Upper lobe of right lung (tissue), 1 donor: ENCODE data around the gene MAP3K15. TPM values are rescaled to one million over a fixed set of nuclear protein-coding genes. Genes with fewer than 3 reads are reported as not detected.

ENCODE experiments used
- ATAC-seq: fragments of 200-7000 bp; cut with Tn5 transposase; one replicate; pipeline ENCODE4 v1.9.1; 2020; ENCODE audit warnings: mild to moderate bottlenecking, moderate library complexity
- DNase-seq: peaks from one replicate; pipeline ENCODE4 v3.0.0-alpha.2; 2020
- H3K27ac ChIP-seq: fragments of 200-600 bp; one replicate; pipeline ENCODE4 v1.8.0; 2022
- H3K27me3 ChIP-seq: fragments of 200-600 bp; one replicate; pipeline ENCODE4 v1.8.0; 2022; ENCODE audit warnings: mild to moderate bottlenecking
- H3K36me3 ChIP-seq: fragments of 200-600 bp; one replicate; pipeline ENCODE4 v1.8.0; 2022
- H3K4me1 ChIP-seq: fragments of 200-600 bp; one replicate; pipeline ENCODE4 v1.8.0; 2022
- H3K4me3 ChIP-seq: fragments of 200-600 bp; one replicate; pipeline ENCODE4 v1.8.0; 2022; ENCODE audit warnings: mild to moderate bottlenecking
- H3K9me3 ChIP-seq: fragments of 200-600 bp; one replicate; pipeline ENCODE4 v1.8.0; 2022
- intact Hi-C: fragments of 100-400 bp; cut with DNase I; formaldehyde crosslinking; loops from one replicate; pipeline ENCODE4 v1.11.0; 2022
- total RNA-seq: library from RNA; stranded (reverse); fragmentation: NEBNext Ultra II Directional; extraction: Animal tissue kit (Norgen Biotek cat#: 25700); gene quantifications from one replicate; pipeline ENCODE4 v1.2.1, GENCODE V29; 2021
- TF ChIP-seq, protein P1 (sequence below): fragments of 200-600 bp; IDR thresholded peaks from one replicate; pipeline ENCODE4 v1.8.0; 2022; ENCODE audit warnings: antibody characterized with exemption
- donor health status: DM: no; HTN: yes; CAD: no; lungs with severe emphysema.

The MAP3K15 gene
- total RNA-seq, 1 donor from 2014 or later, result 2.1 TPM

DNA sequence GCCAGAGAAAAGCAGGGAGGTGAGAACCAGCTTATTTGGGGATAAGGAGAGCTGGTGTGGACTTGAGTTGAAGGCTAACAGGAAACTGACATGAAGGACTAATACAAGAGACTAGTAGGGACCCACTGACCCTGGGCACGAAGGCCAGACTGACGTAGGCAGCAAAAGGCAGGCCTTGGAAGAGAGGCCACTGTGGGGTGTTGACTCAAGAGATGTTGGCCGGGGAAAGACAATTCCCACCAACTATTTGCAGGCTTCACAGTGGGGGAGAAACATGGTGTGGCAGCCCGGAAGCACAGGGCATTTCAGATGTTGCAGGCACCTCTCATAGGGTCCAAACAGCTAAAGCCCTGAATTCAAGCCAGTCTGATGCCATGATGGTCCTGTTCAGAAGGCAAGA lies 24.4 kb upstream of the MAP3K15 start:
- no peaks in the 10 kb centered on the region for H3K4me1 ChIP-seq
- H3K9me3 ChIP-seq, result no peaks in the 10 kb centered on the region
- H3K27ac ChIP-seq, result no peak overlapping the region
- no peak overlapping the region for H3K4me3 ChIP-seq
- TF ChIP-seq, protein P1, sequence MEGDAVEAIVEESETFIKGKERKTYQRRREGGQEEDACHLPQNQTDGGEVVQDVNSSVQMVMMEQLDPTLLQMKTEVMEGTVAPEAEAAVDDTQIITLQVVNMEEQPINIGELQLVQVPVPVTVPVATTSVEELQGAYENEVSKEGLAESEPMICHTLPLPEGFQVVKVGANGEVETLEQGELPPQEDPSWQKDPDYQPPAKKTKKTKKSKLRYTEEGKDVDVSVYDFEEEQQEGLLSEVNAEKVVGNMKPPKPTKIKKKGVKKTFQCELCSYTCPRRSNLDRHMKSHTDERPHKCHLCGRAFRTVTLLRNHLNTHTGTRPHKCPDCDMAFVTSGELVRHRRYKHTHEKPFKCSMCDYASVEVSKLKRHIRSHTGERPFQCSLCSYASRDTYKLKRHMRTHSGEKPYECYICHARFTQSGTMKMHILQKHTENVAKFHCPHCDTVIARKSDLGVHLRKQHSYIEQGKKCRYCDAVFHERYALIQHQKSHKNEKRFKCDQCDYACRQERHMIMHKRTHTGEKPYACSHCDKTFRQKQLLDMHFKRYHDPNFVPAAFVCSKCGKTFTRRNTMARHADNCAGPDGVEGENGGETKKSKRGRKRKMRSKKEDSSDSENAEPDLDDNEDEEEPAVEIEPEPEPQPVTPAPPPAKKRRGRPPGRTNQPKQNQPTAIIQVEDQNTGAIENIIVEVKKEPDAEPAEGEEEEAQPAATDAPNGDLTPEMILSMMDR, result no peak
- H3K36me3 ChIP-seq, result peaks cover 4% of the 10 kb centered on the region
- no peak for DNase-seq
- no peak for ATAC-seq
- intact Hi-C loops, result loop anchor here (10.0 kb wide), 1 partner anchor 355 kb away; no protein-coding TSS in a partner anchor
- H3K27me3 ChIP-seq, result no peaks in the 10 kb centered on the region

DNA sequence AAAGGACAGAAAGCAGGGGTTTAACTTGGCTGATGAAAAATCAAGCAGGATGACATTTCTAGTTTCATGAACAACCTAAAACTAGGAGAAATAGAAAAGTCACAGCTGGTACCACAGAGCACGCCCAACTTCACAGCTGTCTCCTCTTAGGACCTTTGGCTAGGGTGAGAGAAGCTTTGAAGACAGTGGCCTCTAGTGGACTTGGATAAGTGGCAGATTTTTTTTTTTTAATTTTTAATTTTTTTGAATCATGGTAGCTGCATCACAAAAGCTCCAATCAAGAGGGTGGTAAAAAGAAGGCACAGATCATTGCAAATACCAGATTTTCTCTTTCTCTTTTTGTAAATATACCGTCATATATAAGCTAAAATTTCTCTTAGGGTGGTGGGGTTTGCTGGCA lies 20.2 kb upstream of the MAP3K15 start:
- no peak for DNase-seq
- H3K9me3 ChIP-seq, result no peaks in the 10 kb centered on the region
- H3K27ac ChIP-seq, result no peak overlapping the region
- H3K36me3 ChIP-seq, result no peaks in the 10 kb centered on the region
- intact Hi-C loops, result no loop called here
- ATAC-seq, result peak; percentile 30
- TF ChIP-seq, protein P1, result peak; percentile 26
- H3K4me3 ChIP-seq, result no peak overlapping the region
- H3K27me3 ChIP-seq, result no peaks in the 10 kb centered on the region
- H3K4me1 ChIP-seq, result no peaks in the 10 kb centered on the region

DNA sequence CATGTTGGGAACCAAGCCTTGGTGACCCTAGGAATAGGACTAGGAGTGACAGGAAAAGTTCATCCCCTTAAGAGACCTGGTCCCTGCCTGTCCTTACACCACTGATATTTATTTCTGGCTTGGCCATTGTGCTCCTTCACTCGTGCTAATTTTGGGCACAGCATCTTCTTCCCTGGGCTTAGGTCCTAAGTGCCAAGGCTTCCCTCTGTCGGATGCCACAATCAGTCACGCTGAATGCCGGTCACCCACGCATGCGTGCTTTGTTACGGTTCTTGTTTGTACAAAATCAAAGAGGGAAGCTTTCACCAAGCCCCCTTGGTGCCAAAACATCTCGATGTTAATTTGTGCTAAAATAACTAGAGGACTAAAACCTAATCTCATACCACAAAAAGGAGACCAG lies 17.4 kb upstream of the MAP3K15 start:
- no peak overlapping the region for H3K27ac ChIP-seq
- DNase-seq, result no peak
- no peak for ATAC-seq
- H3K27me3 ChIP-seq, result no peaks in the 10 kb centered on the region
- H3K9me3 ChIP-seq, result no peaks in the 10 kb centered on the region
- TF ChIP-seq, protein P1, result no peak
- no peaks in the 10 kb centered on the region for H3K4me1 ChIP-seq
- intact Hi-C loops, result no loop called here
- H3K4me3 ChIP-seq, result no peak overlapping the region
- no peaks in the 10 kb centered on the region for H3K36me3 ChIP-seq

DNA sequence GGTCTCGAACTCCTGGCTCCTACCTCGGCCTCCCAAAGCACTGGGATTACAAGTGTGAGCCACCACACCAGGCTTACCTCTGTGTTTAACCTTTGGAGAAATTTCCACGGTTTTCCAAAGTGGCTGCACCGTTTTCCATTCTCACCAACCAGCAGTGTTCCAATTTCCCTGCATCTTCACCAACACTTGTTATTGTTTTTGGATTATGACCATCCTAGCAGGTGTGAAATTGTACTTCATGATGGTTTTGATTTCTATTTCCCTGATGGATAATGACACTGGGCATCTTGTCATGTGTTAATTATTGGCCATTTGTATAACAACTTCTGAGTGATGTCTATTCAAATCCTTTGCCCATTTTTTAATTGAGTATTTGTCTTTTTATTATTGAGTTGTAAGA lies 2.7 kb upstream of the MAP3K15 start:
- Histone ChIP-seq H3K27me3 (no peaks in the 10 kb centered on the region), H3K36me3 (no peaks in the 10 kb centered on the region), H3K4me3 (no peak overlapping the region), H3K27ac (no peak overlapping the region), H3K4me1 (peaks cover 3% of the 10 kb centered on the region), H3K9me3 (no peaks in the 10 kb centered on the region)
- ATAC-seq, result no peak
- intact Hi-C loops, result no loop called here
- TF ChIP-seq, protein P1, result no peak
- no peak for DNase-seq

DNA sequence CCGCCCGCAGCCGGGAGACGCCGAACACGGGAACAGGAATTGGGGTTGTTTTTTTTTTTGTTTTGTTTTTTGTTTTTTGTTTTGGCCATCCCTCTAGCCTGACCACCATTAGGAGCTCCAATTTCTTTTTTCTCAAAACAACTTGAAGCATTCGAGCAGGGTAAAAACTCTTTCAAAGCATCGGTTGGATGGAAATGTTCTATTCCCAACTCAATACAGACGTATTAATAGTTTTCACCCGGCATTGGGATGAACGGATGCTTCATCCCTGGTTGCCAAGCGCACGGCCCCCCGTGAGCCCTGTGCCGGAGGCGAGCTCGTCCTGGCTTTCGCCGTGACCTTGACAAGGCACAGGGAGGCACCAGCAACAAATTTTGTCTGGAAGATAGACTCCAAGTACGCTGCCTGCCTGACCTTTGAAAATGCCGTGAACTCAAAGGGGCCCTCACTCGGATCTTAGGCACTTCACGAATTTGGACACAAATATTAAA lies 352 bp upstream of the MAP3K15 start:
- Histone ChIP-seq H3K27me3 (no peaks in the 10 kb centered on the region), H3K4me3 (peak overlapping the region; percentile 38), H3K4me1 (peaks cover 3% of the 10 kb centered on the region), H3K36me3 (no peaks in the 10 kb centered on the region), H3K27ac (no peak overlapping the region), H3K9me3 (no peaks in the 10 kb centered on the region)
- TF ChIP-seq, protein P1, result peak; percentile 38
- DNase-seq, result no peak
- ATAC-seq, result no peak
- intact Hi-C loops, result no loop called here

DNA sequence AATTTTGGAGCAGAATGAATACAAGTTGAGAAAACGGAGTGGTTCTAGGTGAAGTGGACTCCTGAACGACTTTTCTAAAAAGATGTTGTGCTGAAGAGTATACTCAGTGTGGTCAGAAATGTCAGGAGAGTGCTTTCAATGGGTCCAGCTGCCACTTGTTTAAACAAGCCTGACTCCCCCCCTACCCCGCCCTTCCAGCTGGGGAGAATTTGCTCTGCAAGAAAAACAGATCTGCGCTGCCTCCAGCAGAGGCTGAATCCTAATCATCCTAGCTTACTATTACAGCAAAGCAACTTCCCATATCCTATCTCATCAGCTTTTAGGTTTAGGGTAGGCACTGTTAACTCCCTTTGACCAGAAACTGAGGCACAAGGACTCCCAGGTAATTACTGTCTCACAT lies 1.9 kb downstream of the MAP3K15 start:
- no peak for DNase-seq
- peak; percentile 69 for ATAC-seq
- H3K27me3 ChIP-seq, result no peaks in the 10 kb centered on the region
- TF ChIP-seq, protein P1, result no peak
- no peak overlapping the region for H3K4me3 ChIP-seq
- no peaks in the 10 kb centered on the region for H3K36me3 ChIP-seq
- H3K9me3 ChIP-seq, result no peaks in the 10 kb centered on the region
- intact Hi-C loops, result no loop called here
- H3K4me1 ChIP-seq, result peaks cover 3% of the 10 kb centered on the region
- no peak overlapping the region for H3K27ac ChIP-seq
